WTC11 (cell line): ENCODE results near the gene HOXA1.

Source experiments
- CTCF ChIP-seq: fragments of 200-600 bp; IDR thresholded peaks from 2 replicates; pipeline ENCODE4 v1.8.0; 2022; ENCODE audit warnings: antibody characterized with exemption
- NR3C1 ChIP-seq: sonication (generic); formaldehyde crosslinking; conservative IDR thresholded peaks from 2 replicates; pipeline ENCODE4 v1.8.1; 2023; ENCODE audit warnings: low read depth, mild to moderate bottlenecking, missing genetic modification reagents
- TEAD4 ChIP-seq: sonication (generic); formaldehyde crosslinking; IDR thresholded peaks from 2 replicates; pipeline ENCODE4 v1.8.0; 2022; ENCODE audit warnings: mild to moderate bottlenecking, missing genetic modification reagents
- TF ChIP-seq, protein P1 (sequence below): sonication (generic); formaldehyde crosslinking; IDR thresholded peaks from 2 replicates; pipeline ENCODE4 v1.8.1; 2023; ENCODE audit warnings: mild to moderate bottlenecking, moderate library complexity, missing genetic modification reagents

- TF ChIP-seq NR3C1 (0 out of 2 replicates have a peak, but pooled peaks have one; percentile 58), CTCF (no peak), TEAD4 (CRISPR knock-in tag) (no peak)
- TF ChIP-seq, protein P1, sequence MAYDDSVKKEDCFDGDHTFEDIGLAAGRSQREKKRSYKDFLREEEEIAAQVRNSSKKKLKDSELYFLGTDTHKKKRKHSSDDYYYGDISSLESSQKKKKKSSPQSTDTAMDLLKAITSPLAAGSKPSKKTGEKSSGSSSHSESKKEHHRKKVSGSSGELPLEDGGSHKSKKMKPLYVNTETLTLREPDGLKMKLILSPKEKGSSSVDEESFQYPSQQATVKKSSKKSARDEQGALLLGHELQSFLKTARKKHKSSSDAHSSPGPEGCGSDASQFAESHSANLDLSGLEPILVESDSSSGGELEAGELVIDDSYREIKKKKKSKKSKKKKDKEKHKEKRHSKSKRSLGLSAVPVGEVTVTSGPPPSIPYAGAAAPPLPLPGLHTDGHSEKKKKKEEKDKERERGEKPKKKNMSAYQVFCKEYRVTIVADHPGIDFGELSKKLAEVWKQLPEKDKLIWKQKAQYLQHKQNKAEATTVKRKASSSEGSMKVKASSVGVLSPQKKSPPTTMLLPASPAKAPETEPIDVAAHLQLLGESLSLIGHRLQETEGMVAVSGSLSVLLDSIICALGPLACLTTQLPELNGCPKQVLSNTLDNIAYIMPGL, result peak; percentile 25; the same call in 1 of the 2 replicates
Measured at GRCh38 chr7:27088002-27088922, 7.5 kb downstream of the HOXA1 start.
